Kasumi-1 (cell line): ENCODE results near the gene ERC1.
"Not testable (repeated sequence)": the region's sequence is repeated elsewhere in the genome, so short reads cannot be mapped to it uniquely, and the experiment has no call there.

Experiments used
- DNase-seq, 2 experiments: peaks; one replicate each; lab custom pipeline; 2025; lab: John Stamatoyannopoulos, UW

The ERC1 gene

DNA sequence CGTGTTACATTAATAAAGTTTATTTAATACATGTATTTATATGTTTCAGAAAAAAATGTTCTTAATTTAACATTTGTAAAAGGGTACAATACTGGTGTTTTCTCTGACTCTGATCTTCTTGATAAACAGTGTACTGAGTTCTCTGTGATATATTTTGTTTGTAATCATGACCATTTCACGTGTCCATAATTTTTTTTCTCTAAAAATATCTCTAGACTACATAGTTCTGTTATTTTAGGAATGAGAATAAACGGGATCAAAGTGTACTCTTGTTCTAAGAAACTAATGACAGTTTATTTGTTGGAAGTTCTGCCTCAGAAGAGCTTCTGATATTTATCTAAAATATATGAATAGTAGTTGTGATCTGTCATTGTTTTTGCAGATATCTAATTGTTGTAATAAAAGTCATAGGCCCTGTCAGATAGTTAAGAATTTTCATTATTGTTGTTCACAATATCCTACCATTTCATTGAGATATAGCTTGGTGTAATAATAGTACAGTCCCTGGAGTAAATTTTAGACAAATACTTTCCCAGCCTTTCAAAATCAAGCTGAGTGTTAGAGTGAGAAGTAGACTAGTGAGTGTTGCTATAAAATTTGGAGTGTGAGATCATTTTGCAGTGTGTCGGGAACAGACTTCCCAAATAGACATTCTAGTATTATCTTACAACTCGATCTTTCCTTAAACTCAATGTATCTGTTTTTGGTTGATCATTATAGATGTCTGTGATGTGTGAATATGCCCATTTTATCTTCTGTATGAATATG is 86.2 kb downstream of the ERC1 start:
- DNase-seq: no peak

DNA sequence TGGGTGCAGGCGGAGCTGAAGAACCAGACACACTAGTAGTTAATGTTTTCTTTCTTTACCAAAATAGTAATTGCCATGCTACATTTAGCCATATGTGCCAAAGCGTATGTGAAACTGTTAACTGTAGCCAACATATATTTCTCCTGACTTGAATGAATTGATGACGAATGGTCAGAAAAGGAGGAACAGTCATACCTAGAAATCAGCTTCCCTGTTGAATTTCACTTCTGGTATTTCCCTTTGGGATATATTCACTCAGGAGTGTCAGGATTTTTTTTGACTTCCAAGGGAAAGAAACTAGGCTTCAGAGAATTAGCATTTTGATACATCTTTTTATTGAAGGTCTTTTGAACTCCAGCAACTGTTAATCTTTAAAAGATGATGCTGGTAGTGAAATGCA is 87.0 kb downstream of the ERC1 start:
- DNase-seq: no peak

DNA sequence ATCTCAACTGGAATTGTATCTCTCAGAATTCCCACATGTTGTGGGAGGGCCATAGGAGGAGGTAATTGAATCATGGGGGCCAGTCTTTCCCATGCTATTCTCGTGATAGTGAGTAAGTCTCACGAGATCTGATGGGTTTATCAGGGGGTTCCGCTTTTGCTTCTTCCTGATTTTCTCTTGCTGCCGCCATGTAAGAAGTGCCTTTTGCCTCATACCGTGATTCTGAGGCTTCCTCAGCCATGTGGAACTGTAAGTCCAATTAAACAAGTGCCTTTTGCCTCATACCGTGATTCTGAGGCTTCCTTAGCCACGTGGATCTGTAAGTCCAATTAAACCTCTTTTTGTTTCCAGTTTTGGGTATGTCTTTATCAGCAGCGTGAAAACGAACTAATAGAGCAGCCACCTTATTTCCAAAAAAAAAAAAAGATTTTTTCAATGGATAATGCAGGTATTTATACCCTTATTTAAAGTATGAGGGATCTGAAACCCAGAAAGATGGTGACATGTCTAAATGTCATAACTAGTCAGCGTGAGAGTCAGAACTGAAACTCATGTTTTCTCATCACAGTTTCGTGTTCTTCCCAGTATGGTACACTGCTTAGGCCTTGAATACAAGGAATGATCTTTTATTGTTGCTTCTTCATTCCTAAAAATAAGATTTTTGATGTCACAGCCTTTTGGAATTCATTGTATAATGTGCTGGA is 89.6 kb downstream of the ERC1 start:
- no peak for DNase-seq

DNA sequence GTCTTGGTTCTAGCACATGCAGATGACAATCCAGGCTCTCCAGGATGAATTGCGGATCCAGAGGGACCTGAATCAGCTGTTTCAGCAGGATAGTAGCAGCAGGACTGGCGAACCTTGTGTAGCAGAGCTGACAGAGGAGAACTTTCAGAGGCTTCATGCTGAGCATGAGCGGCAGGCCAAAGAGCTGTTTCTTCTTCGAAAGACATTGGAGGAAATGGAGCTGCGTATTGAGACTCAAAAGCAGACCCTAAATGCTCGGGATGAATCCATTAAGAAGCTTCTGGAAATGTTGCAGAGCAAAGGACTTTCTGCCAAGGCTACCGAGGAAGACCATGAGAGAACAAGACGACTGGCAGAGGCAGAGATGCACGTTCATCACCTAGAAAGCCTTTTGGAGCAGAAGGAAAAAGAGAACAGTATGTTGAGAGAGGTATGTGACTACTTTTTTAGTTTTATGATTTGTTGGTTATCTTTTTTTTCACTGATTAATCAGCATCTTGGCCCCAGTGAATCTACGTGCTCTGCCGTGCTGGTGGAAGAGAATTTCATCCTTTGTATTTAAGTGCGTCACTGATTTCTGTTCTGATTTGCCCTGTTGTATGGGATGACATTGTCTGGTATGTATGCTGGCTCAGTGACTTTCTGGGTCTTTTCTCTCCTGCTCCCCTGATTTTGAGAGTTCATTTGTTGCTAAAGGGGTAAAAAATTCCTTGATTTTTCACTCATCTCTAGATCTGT is 92.3 kb downstream of the ERC1 start:
- DNase-seq: no peak

DNA sequence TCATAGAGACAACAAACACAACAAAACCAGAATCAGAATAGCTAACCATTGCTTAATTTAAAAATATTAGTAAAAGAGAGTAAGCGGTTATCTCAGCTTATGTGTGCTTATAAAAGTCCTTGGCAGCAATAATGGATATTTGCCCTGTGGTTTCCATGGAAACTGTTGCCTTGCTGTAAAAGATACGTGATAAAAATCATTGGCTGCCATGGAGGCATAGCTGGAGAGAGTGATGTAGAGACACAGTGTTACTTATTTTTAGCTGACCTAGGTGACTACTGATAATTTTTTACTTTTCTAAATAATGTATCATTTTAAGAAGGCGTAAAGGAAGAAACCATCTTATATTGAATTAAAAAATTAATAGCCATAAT is 92.9 kb downstream of the ERC1 start:
- DNase-seq: no peak

DNA sequence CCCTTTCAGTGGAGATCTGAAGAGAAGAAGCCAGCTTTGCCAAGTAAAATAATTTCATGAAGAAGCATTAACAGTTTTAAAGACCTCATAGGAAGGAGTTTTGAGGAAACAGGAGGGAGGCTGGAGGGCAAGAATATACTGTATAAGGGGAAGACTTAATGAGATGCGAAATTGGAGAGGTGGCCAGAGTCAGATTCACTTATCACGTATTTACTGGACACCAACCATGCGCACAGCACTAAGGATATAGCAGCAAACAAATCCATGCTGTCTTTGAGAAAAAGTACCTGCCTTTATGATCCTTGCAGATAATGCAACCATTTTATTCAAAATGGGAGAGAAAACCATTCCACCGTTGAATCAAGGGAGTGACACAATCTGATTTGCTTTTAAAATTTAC is 100.3 kb downstream of the ERC1 start:
- no peak for DNase-seq

DNA sequence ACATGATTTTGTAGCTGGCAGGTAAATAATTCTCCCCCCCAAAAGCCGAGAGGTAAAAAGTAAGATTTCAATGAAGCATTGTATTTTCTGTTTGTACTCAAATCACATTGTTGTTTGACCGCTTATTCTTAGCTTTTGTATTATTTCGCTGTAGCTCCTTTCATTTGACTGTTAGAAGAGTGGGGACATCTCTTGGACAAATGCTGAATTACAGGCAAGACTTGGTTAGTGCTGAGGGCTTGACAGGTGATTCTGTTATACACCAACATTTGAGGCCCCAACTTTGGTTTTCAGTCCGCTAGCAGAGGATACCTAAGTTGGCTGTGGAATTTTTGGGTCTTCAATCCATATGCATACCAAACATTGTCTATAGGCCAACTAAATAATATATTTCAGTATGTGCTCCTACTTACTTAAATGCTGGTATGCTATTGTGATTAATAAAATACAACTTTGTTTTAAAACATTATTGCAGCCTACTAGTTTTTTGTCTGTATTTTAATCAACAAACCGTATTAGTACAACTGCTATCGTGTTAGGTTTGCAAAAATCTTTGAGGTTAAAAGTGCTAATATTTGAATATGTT is 102.2 kb downstream of the ERC1 start:
- DNase-seq: peak; percentile 32 to 44

DNA sequence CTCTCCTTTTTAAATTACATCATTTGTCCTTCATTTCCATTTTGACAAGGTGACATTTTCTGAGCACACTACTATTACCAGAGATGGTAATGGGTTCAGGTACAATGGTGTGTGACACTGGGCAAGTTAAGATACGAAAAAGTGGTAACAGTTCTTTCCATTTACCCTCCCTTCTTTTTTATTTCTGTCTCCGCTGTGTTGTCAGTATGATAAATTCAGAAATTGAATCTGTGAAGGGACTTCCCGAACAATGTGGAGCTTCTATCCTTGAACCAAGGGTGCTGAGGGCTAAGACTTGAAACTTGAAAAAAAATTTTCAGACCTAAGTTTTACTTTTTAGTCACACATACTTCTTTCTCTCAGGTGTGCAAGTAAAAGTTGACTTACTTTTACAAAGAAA is 103.7 kb downstream of the ERC1 start:
- no peak for DNase-seq

DNA sequence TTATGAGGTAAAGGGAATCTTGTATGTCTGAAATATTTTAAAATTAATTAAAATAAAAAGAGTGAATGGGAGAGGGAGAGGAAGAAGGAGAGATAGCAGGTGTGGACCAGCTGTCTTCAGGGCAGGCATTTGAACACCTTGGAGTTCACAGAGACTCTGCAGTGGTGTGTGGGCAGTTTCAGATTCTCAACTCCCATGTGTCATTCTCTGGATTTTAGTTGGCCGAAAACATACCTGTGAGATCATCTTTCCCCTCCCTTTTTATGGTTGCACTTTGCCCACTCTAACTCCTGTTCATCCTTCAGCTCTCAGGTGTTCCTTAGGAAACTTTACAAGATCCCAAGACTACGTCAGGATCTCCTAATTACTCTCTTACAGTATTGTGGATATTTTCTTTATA is 108.1 kb downstream of the ERC1 start:
- DNase-seq: no peak

DNA sequence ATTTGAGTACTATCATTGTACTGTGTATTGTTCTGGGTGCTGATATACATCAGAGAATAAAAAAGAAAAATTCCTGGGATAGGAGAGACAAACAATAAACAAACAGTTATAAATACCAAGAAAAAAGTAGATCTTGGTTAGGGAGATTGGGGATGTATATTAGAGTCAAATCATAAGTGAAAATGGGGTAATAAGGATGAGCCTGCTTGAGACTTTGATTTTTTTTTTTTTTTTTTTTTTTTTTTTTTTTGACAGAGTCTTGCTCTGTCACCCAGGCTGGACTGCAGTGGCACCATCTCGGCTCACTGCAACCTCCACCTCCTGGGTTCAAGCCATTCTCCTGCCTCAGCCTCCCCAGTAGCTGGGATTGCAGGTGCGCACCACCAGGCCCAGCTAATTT is 108.6 kb downstream of the ERC1 start:
- not testable (repeated sequence) for DNase-seq

DNA sequence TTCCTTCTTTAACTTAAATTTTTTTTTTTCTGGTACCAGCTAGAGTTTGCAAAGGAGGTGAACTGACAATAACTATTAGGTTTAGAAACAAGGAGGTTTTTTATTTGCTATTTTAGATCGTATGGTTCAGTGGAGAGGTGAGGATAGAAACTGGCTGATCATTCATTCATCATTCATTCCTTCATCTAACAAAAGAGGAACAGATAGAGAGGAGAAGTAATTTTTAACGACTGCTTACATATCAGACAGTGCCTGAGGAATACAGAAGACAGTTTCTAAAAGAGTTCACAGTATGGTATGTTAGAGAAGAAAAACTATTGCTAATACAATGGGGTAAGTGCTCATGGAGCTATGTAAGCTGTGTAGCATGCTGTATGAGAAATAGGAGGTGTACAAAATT is 111.1 kb downstream of the ERC1 start:
- DNase-seq: no peak

DNA sequence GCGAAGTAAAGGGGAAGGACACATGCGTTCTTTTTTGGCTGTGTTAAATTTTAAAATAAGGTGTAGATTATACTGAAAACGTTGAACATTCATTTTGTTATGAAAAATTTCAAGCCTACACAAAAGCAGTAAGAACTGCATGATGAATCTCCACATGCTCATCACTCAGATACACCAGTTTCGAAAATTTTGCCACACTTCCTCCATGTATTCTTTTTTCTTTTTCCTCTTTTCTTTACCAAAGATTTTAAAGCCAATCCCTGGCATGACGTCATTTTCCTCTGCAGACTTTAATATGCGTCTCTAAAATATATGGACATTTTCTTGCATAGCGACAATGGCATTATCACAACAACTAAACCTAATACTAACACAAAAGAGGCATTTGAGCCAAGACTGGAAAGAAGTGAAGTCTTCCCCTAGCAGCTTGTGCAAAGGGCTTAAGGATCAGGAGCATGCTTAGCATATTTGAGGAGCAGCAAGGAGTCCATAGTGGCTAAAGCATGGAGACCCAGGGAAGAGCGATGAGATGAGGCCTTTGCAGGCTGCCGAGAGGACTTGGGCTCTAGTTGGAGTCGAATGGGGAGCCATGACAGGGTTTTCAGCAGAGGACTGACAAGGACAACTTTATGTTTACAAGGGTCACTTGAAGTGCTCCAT is 111.9 kb downstream of the ERC1 start:
- no peak for DNase-seq

DNA sequence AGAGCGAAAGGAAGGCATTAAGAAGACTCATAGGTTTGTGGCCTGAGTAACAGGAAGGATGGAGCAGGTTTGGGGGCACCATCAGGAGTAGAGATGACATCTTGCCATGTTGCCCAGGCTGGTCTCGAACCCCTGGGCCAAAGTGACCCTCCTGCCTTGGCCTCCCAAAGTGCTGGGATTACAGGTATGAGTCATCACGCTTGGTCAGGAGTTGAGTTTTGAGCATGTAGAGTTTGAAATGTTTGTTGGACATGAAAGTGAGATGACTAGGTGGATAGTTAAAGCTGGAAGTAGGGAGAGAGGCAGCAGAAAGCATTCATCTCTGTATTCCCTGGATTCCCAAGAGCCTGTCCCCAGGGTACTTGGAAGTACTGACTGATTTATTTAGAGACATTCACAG is 112.6 kb downstream of the ERC1 start:
- no peak for DNase-seq

DNA sequence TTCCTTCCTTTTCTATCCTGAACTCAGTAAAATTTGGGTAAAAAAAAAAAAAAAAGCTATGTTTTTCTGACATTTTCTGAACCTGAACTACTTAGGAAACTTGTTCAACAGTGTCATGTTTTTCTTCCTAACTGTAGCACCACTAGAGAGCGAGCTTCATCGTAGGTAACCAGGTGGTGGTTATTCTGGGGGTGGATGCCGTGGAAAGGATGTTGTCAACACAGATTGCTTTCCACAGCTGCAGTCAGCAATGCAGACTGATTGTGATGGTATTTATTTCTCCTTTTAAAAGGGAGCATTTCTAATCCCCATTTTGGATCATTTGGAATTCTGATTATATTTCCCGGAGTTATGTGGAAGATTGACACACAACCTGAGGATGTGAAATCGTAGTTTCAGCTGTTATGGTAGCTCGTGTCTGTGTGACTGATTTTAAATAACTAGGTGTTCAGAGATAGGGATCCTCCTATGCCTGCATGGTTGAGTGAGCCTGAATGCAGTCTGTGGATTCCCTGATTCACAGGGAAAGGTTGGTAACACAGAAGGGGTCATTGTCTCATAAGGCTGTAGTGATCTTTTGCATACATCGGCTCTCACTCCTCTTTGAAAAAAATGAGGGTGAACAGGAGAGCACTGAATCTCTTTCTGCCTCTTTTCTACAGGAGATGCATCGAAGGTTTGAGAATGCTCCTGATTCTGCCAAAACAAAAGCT is 113.2 kb downstream of the ERC1 start:
- no peak for DNase-seq

DNA sequence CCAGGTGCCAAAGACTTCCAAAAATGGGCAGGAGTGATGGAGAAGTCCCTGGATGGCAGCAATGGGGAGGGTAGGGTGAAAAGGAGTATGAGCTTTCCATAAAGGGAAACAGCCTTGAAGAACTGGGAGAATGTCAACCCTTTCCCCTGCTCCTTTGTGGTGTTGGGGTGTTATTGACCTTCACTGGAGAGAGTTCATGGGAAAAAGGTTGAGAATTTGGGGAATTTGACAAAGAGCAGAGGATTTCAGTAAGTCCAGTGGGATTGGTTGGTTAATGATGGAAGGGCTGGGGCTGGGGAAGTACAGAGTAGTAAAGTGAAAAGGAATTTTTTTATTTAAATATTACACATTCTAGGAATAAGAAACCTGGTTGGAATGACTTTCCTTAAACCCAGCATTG is 116.6 kb downstream of the ERC1 start:
- DNase-seq: no peak

DNA sequence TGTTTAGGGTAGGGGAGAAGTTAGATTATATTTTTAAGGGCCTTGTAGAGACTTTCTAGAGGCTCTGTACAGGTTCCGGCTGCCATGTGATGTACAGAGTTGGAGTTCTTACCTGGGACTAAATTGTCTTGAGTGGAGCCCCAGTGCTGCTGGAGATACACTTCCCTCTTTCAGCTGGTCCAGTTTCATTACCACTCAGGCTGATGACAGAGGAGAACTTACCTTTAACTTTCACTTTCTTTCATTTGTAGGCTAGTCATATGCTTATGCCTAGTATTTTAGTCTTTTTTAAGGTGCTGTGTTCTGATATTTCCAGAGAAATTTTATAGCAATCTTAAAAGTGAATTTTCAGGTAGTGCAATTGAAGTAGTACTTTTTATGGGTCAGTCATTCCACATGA is 117.3 kb downstream of the ERC1 start:
- DNase-seq: no peak

DNA sequence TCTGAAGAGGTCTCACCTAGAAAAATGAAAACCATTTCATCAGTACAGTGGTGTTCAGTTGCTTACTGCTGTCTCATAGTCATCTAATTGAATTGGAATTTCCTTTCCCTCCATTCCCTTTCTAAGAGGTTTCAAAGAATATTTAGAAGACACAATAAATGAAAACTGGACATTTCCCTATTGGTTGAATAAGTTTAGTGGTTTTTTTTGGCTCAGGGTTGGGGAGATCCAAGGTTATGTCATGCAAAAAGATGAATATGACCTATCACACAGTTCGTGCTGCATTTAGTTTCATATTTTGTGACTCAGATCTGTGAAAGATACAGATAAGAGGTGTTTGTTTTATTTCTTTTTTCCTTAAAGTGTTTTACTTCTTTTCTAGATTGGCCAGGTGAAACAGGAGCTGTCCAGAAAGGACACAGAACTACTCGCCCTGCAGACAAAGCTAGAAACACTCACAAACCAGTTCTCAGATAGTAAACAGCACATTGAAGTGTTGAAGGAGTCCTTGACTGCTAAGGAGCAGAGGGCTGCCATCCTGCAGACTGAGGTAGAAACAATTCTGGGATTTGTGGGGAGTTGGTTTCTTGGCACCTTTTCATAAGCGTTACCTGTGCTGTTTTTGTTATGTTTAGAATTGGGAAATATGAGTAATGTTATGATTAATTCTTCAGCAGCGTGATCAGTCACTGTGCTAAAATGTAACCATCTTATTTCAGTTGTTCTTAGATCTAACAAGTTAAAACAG is 124.6 kb downstream of the ERC1 start:
- no peak for DNase-seq

DNA sequence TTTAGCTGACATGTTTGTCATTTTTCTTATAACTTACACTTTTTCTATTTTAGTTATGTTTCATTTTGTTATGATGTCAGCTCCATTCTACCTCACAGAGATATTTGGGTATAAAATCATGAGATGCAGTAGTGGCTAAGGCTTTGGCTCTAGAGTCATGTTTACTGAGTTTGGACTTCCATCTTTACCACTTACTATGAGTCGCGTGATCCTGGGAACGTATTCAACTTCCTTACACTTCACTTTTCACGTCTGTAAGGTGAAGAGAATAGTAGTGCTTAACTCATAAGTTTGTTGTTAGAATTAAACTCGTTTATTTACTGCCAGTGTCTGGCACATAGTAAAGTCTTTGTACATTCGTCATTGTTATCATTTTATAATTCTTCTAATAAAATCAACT is 126.3 kb downstream of the ERC1 start:
- DNase-seq: no peak

DNA sequence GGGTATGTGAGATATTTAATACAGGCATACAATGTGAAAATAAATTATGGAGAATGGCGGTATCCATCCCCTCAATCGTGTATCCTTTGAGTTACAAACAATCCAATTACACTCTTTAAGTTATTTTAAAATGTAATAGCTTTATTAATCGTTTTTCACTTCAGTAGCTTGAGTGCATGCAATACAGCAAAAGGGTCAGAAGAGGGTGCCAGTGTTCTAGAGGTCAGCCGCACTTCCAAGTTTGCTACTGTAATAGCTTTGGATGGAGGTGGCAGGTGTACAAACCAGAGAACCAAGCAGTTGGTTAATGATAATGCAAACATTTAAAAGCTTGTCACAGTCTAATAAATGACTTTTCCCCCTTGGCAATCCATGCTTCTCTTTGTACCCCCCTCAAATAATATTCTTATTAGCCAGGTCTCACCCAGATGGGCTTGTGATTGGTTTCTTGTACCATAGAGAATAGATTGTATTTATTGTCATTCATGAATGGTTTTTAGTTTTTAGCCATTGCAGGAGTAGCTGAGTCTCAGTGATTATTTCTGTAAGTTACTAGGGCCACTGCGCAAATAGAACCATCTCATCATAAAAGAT is 127.0 kb downstream of the ERC1 start:
- peak; percentile 28 to 61 for DNase-seq

DNA sequence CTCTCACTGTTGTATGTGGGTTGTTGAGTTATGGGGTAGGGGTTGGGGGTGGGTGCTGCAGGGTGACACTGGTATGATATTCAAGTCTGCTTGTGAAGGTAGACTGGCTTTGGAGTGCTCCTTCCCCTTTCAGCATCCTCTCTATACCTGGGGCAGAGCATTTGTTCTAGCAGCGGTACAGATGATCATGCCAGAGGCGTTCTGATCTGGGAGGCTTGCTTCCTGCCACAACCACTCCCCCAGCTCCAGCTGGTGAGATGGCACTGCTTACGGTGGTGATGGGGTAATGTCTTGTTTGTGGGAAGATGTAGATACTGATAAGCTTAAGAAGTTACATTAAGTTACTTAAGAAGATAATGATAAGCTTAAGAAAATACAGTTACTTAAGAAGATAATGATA is 131.8 kb downstream of the ERC1 start:
- peak; percentile 45 to 52 for DNase-seq
